Measurements from ENCODE around the gene ICOSLG.
"Not testable (repeated sequence)": the region's sequence is repeated elsewhere in the genome, so short reads cannot be mapped to it uniquely, and the experiment has no call there.

Gene ICOSLG

GRCh38 chr21:44207860-44208646 lies 32.7 kb downstream of the ICOSLG start:
- H3K79me2 ChIP-seq (ENCODE audit: control insufficient read depth, insufficient read depth, low read length); H2BK5ac ChIP-seq (ENCODE audit: low read length); H3K27ac ChIP-seq (ENCODE audit: low read depth, low read length); H3K79me1 ChIP-seq (ENCODE audit: low read length); H3K4ac ChIP-seq (ENCODE audit: low read depth, low read length); H2AK5ac ChIP-seq (ENCODE audit: low read length); H3K9ac ChIP-seq (ENCODE audit: low read length); H3K27me3 ChIP-seq (ENCODE audit: insufficient read depth, low read length, poor library complexity); H3K18ac ChIP-seq (ENCODE audit: low read length); DNase-seq; H3K56ac ChIP-seq (ENCODE audit: low read length); H3K36me3 ChIP-seq (ENCODE audit: control insufficient read depth, insufficient read depth, low read length); H3K4me1 ChIP-seq (ENCODE audit: control insufficient read depth, low read depth, low read length); H3K4me3 ChIP-seq (ENCODE audit: low read length); H4K8ac ChIP-seq (ENCODE audit: low read depth, low read length); H3K4me2 ChIP-seq (ENCODE audit: low read length); H2BK15ac ChIP-seq (replicated peaks; ENCODE audit: low read depth); H2BK120ac ChIP-seq (ENCODE audit: low read depth, low read length); H3K23ac ChIP-seq (ENCODE audit: low read length); H4K5ac ChIP-seq (ENCODE audit: low read length): not testable (repeated sequence)
- WGBS (ENCODE audit: extremely low coverage, insufficient coverage, low lambda C conversion rate): no CpG with 5 or more reads among the region's 15 CpGs

DNA sequence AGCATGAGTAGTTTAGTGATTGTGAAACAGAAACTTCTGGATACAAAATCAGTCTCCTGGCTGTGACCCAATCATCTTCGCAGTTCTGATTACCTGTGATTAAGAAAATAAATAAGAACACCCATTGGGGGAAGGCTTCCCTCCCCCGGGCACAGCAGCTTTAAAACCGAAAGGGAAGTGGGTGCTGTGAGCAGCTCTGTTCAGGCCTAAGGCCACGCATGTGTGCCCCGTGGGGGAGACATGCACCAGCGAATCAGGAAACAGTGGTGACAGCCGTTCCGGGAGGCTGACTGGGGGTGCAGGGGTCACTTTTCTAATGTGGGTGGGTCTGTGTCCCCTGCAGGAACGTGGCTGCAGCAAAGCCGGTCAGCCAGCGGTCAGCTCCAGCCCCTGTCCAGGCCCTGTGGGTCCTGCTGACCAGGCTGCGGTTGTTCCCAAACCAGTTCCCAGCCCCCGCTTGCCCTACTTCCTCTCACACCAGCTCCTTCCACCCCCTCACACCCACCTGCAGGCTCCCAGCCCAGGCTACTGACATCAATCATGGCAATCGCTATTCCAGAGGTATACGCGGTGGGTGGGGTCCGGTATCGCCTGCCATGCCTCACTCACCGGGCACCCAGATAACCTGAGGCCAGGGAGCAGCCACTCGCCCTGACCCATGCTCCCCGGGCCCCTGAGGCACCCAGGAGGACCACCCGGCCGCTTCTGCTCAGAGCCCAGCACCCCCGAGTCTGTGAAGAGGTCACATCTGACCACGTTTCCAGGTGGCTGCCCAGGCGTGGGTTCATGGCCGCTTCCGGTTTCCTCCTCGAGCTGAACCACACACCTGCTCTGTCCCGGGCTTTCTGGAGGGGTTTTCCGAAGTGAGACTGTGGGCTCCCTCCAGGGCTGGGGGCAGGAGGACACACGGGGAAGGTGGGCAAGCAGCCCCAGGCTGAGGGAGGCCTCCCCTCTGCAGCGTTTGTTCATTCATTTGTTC lies 33.8 kb downstream of the ICOSLG start:
- H4K5ac ChIP-seq (ENCODE audit: low read length); H3K79me1 ChIP-seq (ENCODE audit: low read length); H3K4me1 ChIP-seq (ENCODE audit: control insufficient read depth, low read depth, low read length); H3K27ac ChIP-seq (ENCODE audit: low read depth, low read length); H2BK15ac ChIP-seq (replicated peaks; ENCODE audit: low read depth); H3K9ac ChIP-seq (ENCODE audit: low read length); H3K18ac ChIP-seq (ENCODE audit: low read length); DNase-seq; H4K8ac ChIP-seq (ENCODE audit: low read depth, low read length); H2BK5ac ChIP-seq (ENCODE audit: low read length); H2BK120ac ChIP-seq (ENCODE audit: low read depth, low read length); H3K23ac ChIP-seq (ENCODE audit: low read length); H3K36me3 ChIP-seq (ENCODE audit: control insufficient read depth, insufficient read depth, low read length); H3K4ac ChIP-seq (ENCODE audit: low read depth, low read length); H3K4me3 ChIP-seq (ENCODE audit: low read length); H3K56ac ChIP-seq (ENCODE audit: low read length); H3K4me2 ChIP-seq (ENCODE audit: low read length); H3K27me3 ChIP-seq (ENCODE audit: insufficient read depth, low read length, poor library complexity); H2AK5ac ChIP-seq (ENCODE audit: low read length); H3K79me2 ChIP-seq (ENCODE audit: control insufficient read depth, insufficient read depth, low read length): not testable (repeated sequence)
- WGBS (ENCODE audit: extremely low coverage, insufficient coverage, low lambda C conversion rate): no CpG with 5 or more reads among the region's 33 CpGs

- no CpG with 5 or more reads among the region's 24 CpGs for WGBS (ENCODE audit: extremely low coverage, insufficient coverage, low lambda C conversion rate)
- H2BK15ac ChIP-seq (replicated peaks; ENCODE audit: low read depth); H3K27ac ChIP-seq (ENCODE audit: low read depth, low read length); H2AK5ac ChIP-seq (ENCODE audit: low read length); H3K18ac ChIP-seq (ENCODE audit: low read length); H3K27me3 ChIP-seq (ENCODE audit: insufficient read depth, low read length, poor library complexity); H3K9ac ChIP-seq (ENCODE audit: low read length); H3K23ac ChIP-seq (ENCODE audit: low read length); H2BK120ac ChIP-seq (ENCODE audit: low read depth, low read length); H3K79me2 ChIP-seq (ENCODE audit: control insufficient read depth, insufficient read depth, low read length); H3K36me3 ChIP-seq (ENCODE audit: control insufficient read depth, insufficient read depth, low read length); H3K56ac ChIP-seq (ENCODE audit: low read length); H3K4me2 ChIP-seq (ENCODE audit: low read length); H4K8ac ChIP-seq (ENCODE audit: low read depth, low read length); DNase-seq; H3K4ac ChIP-seq (ENCODE audit: low read depth, low read length); H2BK5ac ChIP-seq (ENCODE audit: low read length); H3K4me3 ChIP-seq (ENCODE audit: low read length); H4K5ac ChIP-seq (ENCODE audit: low read length); H3K4me1 ChIP-seq (ENCODE audit: control insufficient read depth, low read depth, low read length); H3K79me1 ChIP-seq (ENCODE audit: low read length): not testable (repeated sequence)
These were observed 34.6 kb downstream of the ICOSLG start for GRCh38 chr21:44206187-44206586.

DNA sequence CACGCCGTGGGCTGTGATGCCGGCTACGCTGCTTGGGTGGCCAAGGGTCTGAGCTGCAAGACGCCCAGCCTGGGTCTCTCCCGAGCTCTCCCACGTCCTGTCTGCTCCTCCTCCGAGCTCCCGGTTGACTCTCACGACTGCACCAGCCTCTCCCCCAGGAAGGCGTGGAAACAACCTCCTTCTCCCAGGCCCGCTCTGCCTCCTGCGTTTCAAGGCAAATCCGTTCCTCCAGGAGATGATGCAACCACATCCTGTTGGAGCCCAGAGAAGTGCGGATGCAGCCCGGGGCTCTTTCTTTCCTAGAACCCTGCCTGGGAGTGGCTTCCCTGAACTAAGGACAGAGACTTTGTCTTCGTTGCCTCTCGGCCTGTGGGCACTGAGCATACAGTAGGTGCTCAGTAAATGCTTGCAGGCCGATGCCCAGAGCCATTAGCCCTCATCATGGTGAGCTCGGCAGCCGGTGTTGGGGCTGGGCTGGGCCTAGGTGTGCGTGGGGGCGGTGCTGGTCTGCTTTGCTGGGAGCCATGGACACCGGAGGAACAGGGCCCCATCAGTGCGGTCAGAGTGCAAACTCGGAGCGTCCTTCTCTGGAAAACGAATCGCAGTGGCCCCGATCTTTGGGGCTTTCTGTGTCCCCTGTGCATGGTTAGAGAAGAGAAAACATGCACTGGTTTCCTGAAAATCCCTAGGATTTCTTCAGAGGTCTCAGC lies 38.0 kb downstream of the ICOSLG start:
- WGBS (ENCODE audit: extremely low coverage, insufficient coverage, low lambda C conversion rate): no CpG with 5 or more reads among the region's 30 CpGs
- H3K36me3 ChIP-seq (ENCODE audit: control insufficient read depth, insufficient read depth, low read length); H4K5ac ChIP-seq (ENCODE audit: low read length); H2BK5ac ChIP-seq (ENCODE audit: low read length); H4K8ac ChIP-seq (ENCODE audit: low read depth, low read length); H3K27ac ChIP-seq (ENCODE audit: low read depth, low read length); H3K23ac ChIP-seq (ENCODE audit: low read length); H3K4me1 ChIP-seq (ENCODE audit: control insufficient read depth, low read depth, low read length); H3K79me1 ChIP-seq (ENCODE audit: low read length); H2BK120ac ChIP-seq (ENCODE audit: low read depth, low read length); H3K4me2 ChIP-seq (ENCODE audit: low read length); H3K4me3 ChIP-seq (ENCODE audit: low read length); H3K18ac ChIP-seq (ENCODE audit: low read length); H2BK15ac ChIP-seq (replicated peaks; ENCODE audit: low read depth); H2AK5ac ChIP-seq (ENCODE audit: low read length); H3K79me2 ChIP-seq (ENCODE audit: control insufficient read depth, insufficient read depth, low read length); H3K4ac ChIP-seq (ENCODE audit: low read depth, low read length); H3K27me3 ChIP-seq (ENCODE audit: insufficient read depth, low read length, poor library complexity); DNase-seq; H3K56ac ChIP-seq (ENCODE audit: low read length); H3K9ac ChIP-seq (ENCODE audit: low read length): not testable (repeated sequence)

GRCh38 chr21:44199997-44200396 lies 40.7 kb downstream of the ICOSLG start:
- not testable (repeated sequence) for H4K5ac ChIP-seq (ENCODE audit: low read length); H3K4me1 ChIP-seq (ENCODE audit: control insufficient read depth, low read depth, low read length); H2BK120ac ChIP-seq (ENCODE audit: low read depth, low read length)

More at GRCh38 chr21:44199997-44200396, 40.7 kb downstream of the ICOSLG start:
- WGBS (ENCODE audit: extremely low coverage, insufficient coverage, low lambda C conversion rate): no CpG with 5 or more reads among the region's 11 CpGs
- not testable (repeated sequence) for H3K36me3 ChIP-seq (ENCODE audit: control insufficient read depth, insufficient read depth, low read length); H3K27ac ChIP-seq (ENCODE audit: low read depth, low read length); H3K79me2 ChIP-seq (ENCODE audit: control insufficient read depth, insufficient read depth, low read length); H3K9ac ChIP-seq (ENCODE audit: low read length); H2BK5ac ChIP-seq (ENCODE audit: low read length); H4K8ac ChIP-seq (ENCODE audit: low read depth, low read length); H3K18ac ChIP-seq (ENCODE audit: low read length); H3K4ac ChIP-seq (ENCODE audit: low read depth, low read length); H3K79me1 ChIP-seq (ENCODE audit: low read length); H3K56ac ChIP-seq (ENCODE audit: low read length); H3K4me3 ChIP-seq (ENCODE audit: low read length); H3K23ac ChIP-seq (ENCODE audit: low read length); DNase-seq; H2AK5ac ChIP-seq (ENCODE audit: low read length); H2BK15ac ChIP-seq (replicated peaks; ENCODE audit: low read depth); H3K27me3 ChIP-seq (ENCODE audit: insufficient read depth, low read length, poor library complexity); H3K4me2 ChIP-seq (ENCODE audit: low read length)
